PC-9 (cell line): ENCODE results near the gene LYPD3.

Source experiments
- EZH2 ChIP-seq: fragments of 200-600 bp; sonication (generic); IDR thresholded peaks from 2 replicates; pipeline ENCODE4 v1.8.0; 2017; ENCODE audit warnings: antibody characterized with exemption, low read depth
- TF ChIP-seq, protein P1 (sequence below): fragments of 200-600 bp; sonication (generic); conservative IDR thresholded peaks from 2 replicates; pipeline ENCODE4 v1.6.1; 2017; ENCODE audit warnings: mixed run types, antibody characterized with exemption, mild to moderate bottlenecking, moderate library complexity

DNA sequence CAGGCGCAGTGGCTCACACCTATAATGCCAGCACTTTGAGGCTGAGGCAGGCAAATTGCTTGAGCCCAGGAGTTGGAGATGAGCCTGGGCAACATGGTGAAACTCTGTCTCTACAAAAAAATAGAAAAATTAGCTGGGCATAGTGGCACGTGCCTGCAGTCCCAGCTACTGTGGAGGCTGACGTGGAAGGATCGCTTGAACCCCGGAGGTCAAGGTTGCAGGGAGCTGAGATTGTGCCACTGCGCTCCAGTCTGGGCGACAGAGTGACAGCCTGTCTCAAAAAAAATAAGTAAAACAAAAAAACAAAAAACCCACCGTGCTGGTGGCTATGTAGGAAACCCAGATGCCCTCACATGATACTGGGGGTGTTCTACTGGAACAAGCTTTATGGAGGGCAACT lies 22.8 kb upstream of the LYPD3 start:
- TF ChIP-seq, protein P1, sequence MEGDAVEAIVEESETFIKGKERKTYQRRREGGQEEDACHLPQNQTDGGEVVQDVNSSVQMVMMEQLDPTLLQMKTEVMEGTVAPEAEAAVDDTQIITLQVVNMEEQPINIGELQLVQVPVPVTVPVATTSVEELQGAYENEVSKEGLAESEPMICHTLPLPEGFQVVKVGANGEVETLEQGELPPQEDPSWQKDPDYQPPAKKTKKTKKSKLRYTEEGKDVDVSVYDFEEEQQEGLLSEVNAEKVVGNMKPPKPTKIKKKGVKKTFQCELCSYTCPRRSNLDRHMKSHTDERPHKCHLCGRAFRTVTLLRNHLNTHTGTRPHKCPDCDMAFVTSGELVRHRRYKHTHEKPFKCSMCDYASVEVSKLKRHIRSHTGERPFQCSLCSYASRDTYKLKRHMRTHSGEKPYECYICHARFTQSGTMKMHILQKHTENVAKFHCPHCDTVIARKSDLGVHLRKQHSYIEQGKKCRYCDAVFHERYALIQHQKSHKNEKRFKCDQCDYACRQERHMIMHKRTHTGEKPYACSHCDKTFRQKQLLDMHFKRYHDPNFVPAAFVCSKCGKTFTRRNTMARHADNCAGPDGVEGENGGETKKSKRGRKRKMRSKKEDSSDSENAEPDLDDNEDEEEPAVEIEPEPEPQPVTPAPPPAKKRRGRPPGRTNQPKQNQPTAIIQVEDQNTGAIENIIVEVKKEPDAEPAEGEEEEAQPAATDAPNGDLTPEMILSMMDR = no peak
- TF ChIP-seq EZH2 = no peak
